Kasumi-1 (cell line): ENCODE data around the gene ATP5PD.
"Not testable (repeated sequence)": the region's sequence is repeated elsewhere in the genome, so short reads cannot be mapped to it uniquely, and the experiment has no call there.

Experiments used
- DNase-seq, 2 experiments: peaks; one replicate each; lab custom pipeline; 2025; lab: John Stamatoyannopoulos, UW

ATP5PD gene

DNA sequence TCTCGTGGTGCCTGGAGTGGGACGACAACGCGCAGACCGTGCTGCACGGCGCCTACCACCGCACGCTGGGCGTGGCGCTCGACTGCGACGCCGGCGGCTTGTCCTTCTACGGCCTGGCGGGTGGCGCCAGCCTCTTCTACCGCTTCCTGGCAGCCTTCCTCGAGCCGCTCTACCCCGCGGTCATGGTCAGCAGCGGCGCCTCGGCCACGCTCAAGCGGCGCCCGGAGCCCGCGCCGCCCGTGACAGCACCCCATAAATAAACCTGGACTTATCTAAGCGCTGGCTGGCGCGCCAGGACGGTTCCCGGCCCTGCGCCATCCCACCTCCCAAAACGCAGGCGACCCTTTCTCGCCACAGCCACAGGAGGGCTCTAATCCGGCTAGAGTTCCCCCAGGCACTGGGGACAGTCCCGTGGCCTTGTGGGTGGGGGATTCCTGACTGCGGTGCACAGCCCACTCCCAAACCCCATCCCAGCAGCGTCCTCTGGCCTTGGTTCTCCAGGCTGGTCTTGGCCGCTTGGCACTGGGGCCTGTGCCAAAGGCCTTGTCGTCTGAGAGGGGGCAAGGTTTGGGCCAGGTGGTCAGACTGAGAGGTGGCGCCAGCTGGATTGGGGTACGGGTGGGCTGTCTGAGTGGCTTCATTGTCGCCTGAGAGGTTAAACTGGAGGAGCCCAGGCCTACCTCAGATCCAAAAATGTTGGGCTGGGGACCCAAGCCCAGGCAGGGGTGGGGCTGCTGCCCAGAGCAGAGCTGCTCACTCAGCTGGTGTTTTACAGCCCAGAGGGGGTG lies 30.9 kb upstream of the ATP5PD start:
- DNase-seq, result no peak

GRCh38 chr17:75077072-75077495 lies 30.3 kb upstream of the ATP5PD start:
- no peak for DNase-seq

GRCh38 chr17:75075597-75076336 lies 29.0 kb upstream of the ATP5PD start:
- DNase-seq, result no peak

- DNase-seq, result no peak
Measured at GRCh38 chr17:75074532-75074931, 27.8 kb upstream of the ATP5PD start.

GRCh38 chr17:75073618-75074047 lies 26.9 kb upstream of the ATP5PD start:
- no peak for DNase-seq

DNA sequence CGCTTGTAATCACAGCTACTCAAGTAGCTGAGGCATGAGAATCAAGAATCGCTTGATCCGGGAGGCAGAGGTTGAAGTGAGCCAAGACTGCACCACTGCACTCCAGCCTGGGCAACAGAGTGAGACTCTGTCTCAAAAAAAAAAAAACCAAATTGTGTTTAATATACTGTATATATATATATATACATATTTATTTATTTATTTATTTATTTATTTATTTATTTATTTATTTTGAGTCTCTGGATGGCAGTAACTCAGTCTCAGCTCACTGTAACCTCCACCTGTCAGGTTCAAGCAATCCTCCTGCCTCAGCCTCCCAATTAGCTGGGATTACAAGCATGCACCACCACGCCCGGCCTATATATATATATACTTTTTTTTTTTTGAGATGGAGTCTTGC lies 26.1 kb upstream of the ATP5PD start:
- not testable (repeated sequence) for DNase-seq

DNA sequence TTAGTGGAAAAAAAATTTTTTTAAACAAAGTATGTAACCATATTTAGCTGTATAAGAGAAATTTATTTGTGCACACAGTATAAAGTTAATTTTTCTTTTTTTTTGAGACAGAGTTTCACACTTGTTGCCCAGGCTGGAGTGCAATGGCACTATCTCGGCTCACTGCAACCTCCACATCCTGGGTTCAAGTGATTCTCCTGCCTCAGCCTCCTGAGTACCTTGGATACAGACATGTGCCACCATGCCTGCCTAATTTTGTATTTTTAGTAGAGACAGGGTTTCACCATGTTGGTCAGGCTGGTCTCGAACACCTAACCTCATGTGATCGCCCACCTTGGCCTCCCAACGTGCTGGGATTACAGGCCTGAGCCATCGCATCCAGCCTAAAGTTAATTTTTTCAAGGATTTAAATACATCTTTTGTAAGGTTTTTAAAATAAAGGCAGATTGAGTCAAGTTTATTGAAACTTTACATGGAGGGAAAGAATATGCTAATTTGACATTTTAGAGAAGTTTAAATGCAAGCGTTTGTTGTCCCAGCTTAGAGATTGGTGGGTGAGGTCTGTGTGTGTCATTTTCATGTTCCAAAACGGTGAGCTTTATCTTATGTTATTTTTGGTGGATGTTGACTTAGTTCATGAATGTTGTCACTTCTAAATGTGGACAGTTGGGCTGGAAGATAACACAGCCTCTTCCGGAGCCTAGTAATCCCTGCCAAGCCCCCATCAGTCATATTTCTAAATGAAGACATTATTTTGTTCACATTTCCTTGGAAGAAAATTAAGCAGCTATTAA lies 24.9 kb upstream of the ATP5PD start:
- DNase-seq, result not testable (repeated sequence)

DNA sequence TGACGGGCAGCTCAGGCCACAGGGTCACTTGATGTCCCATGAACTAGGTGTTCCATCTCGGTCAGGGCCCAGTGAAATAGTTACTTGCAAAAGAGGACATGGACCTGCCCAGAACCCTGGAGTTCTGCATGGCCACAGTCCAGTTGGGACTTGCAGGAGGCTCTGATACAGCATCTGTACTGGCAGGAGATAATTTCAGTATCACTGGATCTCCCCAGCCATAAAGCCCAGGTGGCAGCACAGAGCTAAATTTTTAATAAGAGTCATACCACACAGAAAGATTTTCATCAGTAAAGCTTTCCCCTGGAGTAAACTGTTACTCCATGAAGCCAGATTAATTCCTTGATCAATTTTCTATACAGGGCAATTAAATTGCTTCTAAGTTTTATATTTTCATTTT lies 23.0 kb upstream of the ATP5PD start:
- peak; percentile 22 to 65 for DNase-seq

- DNase-seq, result no peak
Measured at GRCh38 chr17:75068750-75069149, 22.0 kb upstream of the ATP5PD start.

GRCh38 chr17:75067856-75068255 lies 21.1 kb upstream of the ATP5PD start:
- peak; percentile 48 to 49 for DNase-seq

DNA sequence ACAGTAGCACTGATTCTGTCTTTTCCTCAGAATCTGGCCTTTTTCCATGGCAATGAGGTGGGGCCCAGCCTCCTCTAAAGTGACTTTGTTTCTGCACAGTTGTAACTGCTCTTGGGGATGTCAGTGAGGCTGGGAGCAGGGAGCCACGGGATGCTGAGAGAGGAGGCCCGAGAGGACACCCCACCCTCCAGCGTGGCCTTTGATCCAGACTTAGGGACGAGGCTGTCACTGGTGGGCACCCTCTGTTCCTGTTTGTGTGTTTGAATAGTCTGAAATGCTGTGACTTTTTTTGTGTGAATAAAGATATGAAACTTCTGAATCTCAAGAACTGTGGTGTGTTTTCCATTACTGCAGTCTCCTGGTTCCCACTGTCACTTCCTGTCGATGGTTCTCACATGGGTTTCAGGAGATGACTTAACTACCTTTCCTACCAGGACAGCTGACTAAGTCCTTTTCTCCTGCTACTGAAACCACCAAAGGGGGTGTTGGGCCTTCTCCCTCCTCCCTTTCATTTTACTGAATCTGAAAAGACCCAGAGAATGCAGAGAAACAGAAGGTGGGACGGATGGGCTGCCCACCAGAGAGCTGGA lies 18.9 kb upstream of the ATP5PD start:
- no peak for DNase-seq

DNA sequence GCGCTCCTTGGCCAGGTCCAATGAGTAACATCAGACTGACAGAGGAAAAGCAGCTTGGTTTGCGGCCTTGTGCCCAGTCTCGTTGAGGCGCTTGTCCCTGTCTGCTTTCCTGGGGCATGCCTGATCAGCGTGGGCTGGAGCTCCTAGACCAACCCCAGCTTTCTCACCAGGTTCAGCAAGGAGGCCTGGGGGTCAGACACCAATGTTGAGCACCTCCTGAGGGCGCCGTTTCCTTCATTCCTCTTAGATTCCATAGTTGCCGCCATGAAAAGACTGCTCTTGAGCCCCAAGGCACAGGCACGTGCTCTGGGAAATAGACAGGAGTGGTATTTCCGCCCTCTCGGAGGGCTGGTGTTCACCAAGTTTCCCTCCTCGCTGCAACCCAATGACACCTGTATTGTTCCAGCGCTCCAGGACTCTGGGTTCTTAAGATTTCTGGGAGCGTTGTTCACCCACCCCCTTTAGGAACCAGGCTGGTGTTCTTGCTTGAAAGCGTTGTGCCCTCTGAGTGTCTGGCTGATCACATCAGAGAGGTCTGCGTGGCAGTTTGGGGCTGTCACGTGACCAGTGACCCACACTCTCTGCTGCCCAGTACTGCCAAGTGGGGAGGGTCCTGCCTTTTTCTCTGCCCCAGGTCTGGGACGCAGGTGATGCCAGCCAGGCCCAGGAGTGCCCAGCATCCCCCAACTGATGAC lies 18.2 kb upstream of the ATP5PD start:
- no peak for DNase-seq

GRCh38 chr17:75064460-75064859 lies 17.7 kb upstream of the ATP5PD start:
- no peak for DNase-seq

- DNase-seq, result no peak
Measured at GRCh38 chr17:75064040-75064439, 17.3 kb upstream of the ATP5PD start.

- no peak for DNase-seq
Measured at GRCh38 chr17:75063626-75064025, 16.9 kb upstream of the ATP5PD start.

DNA sequence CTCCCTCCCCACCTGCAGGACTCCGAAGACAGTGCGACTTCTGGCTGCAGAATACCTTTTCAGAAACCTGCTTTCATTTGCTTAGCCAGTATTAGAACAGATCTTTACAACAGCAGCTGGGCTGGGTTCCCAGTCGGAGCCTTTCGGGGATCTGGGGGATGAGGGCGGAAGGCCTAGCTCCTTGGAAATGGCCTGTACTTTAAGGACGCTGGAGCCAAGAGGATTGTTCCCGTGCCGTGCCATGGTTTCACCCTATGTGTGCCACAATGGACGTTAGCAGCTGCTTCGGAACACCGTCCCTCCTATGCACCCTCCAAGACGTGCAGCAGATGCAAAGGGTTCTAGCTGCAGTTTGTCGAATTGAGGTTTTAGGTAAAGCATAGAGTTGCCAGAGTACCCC lies 16.4 kb upstream of the ATP5PD start:
- DNase-seq, result no peak

DNA sequence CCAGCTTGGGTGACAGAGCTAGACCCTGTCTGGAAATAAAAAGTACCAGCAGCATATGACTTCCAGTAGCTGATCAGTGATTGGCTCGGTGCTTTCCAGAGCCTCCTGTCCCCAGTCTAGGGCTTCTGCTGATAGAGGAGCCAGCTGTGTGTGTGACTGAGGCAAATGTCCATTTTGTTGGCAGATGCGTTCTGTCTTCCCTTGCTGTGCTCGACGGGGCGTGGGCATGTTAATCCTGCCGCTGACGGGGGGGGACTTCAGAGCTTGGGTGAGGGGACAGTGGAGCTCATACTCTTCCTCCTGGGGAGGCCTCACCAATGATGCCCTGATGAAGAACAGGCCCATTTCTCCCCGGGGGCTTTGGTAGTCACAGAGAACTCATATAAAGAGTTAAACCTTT lies 14.8 kb upstream of the ATP5PD start:
- DNase-seq, result no peak

GRCh38 chr17:75061055-75061438 lies 14.3 kb upstream of the ATP5PD start:
- no peak for DNase-seq

DNA sequence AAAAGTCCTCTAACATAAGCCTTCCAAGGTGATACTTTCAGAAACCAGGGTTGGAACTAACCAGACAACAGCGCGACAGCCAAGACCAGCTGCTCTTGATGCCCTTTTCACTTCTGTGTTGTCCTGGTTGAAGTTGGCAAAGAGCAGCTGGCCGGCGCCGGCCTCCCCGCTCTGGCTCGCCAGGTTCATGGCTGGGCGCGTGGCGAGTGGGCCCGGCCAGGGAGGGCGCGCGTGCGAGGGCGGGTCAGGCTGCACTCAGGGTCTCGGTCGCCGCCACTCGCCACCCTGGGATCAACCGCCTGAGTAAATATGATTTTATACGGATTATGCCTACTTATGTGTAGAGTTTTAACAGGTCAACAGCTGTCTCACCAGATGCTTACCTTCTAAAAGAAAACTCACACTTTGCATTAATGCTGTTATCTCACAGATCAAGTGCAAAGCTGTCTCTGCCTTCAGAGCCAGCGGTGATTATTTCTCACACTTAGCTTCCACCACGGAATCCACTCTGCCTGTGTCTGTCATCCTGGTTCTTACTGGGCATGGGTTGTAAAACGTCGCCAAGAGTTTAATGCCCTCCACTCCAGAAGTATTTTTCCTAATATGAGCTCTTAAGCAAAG lies 13.8 kb upstream of the ATP5PD start:
- no peak for DNase-seq

GRCh38 chr17:75059369-75060345 lies 12.9 kb upstream of the ATP5PD start:
- peak; percentile 92 to 98 for DNase-seq
